ENCODE results near the gene CFAP90. TPM values are rescaled to one million over a fixed set of nuclear protein-coding genes. Genes with fewer than 3 reads are reported as not detected.
A peak's percentile ranks its signal among the peaks of the same experiment; 100 is the strongest.

CFAP90 gene
- total and polyA plus RNA-seq, 9 donors, result 0.15 to 0.43 (median 0.31) TPM

DNA sequence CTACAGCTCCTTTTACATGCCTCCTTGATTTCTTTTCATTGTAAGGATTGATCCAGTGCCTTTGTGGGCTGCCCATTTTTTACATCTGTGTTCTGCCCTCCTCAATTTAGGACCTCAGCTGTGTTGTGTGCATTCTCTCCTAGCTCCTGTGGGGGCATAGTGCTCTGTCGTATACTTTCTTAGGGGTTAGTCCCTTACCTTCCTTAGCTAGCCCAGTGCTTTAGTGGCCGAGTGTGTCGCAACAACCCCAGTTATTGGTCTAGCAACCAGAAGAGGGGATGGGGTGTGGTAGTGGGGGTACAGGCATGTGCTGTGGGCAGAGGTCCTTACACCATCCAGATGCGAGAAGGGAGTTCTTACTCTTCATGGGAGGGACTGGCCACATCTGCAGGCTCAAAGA is 30.2 kb upstream of the CFAP90 start:
- H3K27me3 ChIP-seq (ENCODE audit: control insufficient read depth, insufficient read depth, low read length), result no peaks in the 10 kb centered on the region
- H3K4me3 ChIP-seq (ENCODE audit: low read length), result no peak overlapping the region
- H3K36me3 ChIP-seq (ENCODE audit: control insufficient read depth, insufficient read depth, low read length), result peaks cover 45% of the 10 kb centered on the region
- H3K27ac ChIP-seq (ENCODE audit: low read length), result no peak overlapping the region
- WGBS (ENCODE audit: insufficient coverage), result 100% methylated on average over 1 of the region's 4 CpGs
- DNase-seq, result no peak
- no peaks in the 10 kb centered on the region for H3K4me1 ChIP-seq (ENCODE audit: control insufficient read depth, insufficient read depth, low read length)
- H3K9me3 ChIP-seq (replicated peaks; ENCODE audit: control insufficient read depth, low read depth, low read length), result no peaks in the 10 kb centered on the region

- DNase-seq, result no peak
- Histone ChIP-seq H3K27me3 (ENCODE audit: control insufficient read depth, insufficient read depth, low read length) (no peaks in the 10 kb centered on the region), H3K4me3 (ENCODE audit: low read length) (no peak overlapping the region), H3K9me3 (replicated peaks; ENCODE audit: control insufficient read depth, low read depth, low read length) (no peaks in the 10 kb centered on the region), H3K4me1 (ENCODE audit: control insufficient read depth, insufficient read depth, low read length) (no peaks in the 10 kb centered on the region), H3K27ac (ENCODE audit: low read length) (no peak overlapping the region), H3K36me3 (ENCODE audit: control insufficient read depth, insufficient read depth, low read length) (peaks cover 44% of the 10 kb centered on the region)
Measured at GRCh38 chr5:7878381-7878873, 27.5 kb upstream of the CFAP90 start.

DNA sequence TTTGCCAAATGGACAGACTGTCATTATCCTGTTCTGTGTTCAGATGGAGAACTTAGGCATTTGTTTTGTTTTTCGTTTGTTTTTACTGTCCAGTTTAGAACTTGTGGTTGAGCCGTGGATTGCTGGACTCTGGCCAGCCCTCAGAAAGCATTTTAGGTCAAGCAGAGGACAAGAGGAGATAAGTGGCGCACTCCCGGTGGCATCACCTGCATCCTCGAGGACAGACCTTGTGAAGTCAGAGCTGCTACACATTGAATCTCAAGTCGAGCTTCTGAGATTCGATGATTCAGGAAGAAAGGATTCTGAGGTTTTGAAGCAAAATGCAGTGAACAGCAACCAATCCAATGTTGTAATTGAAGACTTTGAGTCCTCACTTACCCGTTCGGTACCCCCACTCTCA is 26.9 kb upstream of the CFAP90 start:
- H3K27me3 ChIP-seq (ENCODE audit: control insufficient read depth, insufficient read depth, low read length), result no peaks in the 10 kb centered on the region
- H3K36me3 ChIP-seq (ENCODE audit: control insufficient read depth, insufficient read depth, low read length), result peaks cover 43% of the 10 kb centered on the region
- no peaks in the 10 kb centered on the region for H3K4me1 ChIP-seq (ENCODE audit: control insufficient read depth, insufficient read depth, low read length)
- H3K9me3 ChIP-seq (replicated peaks; ENCODE audit: control insufficient read depth, low read depth, low read length), result no peaks in the 10 kb centered on the region
- no peak overlapping the region for H3K27ac ChIP-seq (ENCODE audit: low read length)
- 90% methylated on average over 4 of the region's 9 CpGs for WGBS (ENCODE audit: insufficient coverage)
- no peak overlapping the region for H3K4me3 ChIP-seq (ENCODE audit: low read length)
- DNase-seq, result no peak

DNA sequence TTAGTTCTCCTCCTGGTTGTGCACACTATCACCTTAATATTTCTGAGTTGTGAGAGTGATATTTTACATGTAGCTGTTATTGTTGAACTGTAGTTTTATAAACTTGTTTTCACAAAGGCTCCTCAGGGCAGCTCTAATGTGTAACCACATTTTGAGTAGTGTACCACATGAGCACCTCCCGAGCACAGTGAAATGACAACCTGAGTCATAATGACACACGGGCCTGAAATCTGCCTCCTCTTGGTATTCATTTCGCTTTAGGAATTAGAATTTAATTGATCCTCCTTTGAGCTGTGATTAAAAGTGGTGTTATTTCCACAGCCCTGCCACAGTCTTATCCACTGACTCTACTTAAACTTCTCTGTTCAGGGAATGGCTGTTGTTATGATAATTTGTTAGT is 25.9 kb upstream of the CFAP90 start:
- Histone ChIP-seq H3K4me1 (ENCODE audit: control insufficient read depth, insufficient read depth, low read length) (no peaks in the 10 kb centered on the region), H3K4me3 (ENCODE audit: low read length) (no peak overlapping the region), H3K27ac (ENCODE audit: low read length) (no peak overlapping the region), H3K27me3 (ENCODE audit: control insufficient read depth, insufficient read depth, low read length) (no peaks in the 10 kb centered on the region), H3K36me3 (ENCODE audit: control insufficient read depth, insufficient read depth, low read length) (peaks cover 43% of the 10 kb centered on the region), H3K9me3 (replicated peaks; ENCODE audit: control insufficient read depth, low read depth, low read length) (no peaks in the 10 kb centered on the region)
- WGBS (ENCODE audit: insufficient coverage), result no CpG with 5 or more reads among the region's 3 CpGs
- DNase-seq, result no peak

DNA sequence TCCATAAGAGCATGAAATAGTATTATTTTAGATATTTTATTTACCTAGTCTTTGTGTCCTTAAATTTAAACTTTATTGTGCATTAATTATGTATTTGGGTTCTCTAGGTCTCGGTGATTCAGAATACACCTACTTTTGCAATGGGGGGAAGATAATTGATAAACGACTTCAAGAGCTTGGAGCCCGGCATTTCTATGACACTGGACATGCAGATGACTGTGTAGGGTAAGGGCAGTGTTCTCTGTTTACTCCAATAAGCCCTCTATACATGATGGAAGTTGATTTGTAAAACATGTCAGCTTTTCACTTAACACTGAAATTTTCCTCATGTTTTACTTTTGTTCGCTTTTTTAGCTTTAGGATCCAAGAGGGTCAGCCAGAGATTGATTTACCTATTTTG is 24.2 kb upstream of the CFAP90 start:
- no CpG with 5 or more reads among the region's 4 CpGs for WGBS (ENCODE audit: insufficient coverage)
- H3K4me1 ChIP-seq (ENCODE audit: control insufficient read depth, insufficient read depth, low read length), result peaks cover 2% of the 10 kb centered on the region

GRCh38 chr5:7874639-7875038 is 23.7 kb upstream of the CFAP90 start:
- H3K9me3 ChIP-seq (replicated peaks; ENCODE audit: control insufficient read depth, low read depth, low read length), result no peaks in the 10 kb centered on the region
- H3K4me1 ChIP-seq (ENCODE audit: control insufficient read depth, insufficient read depth, low read length), result peaks cover 2% of the 10 kb centered on the region
- WGBS (ENCODE audit: insufficient coverage), result no CpG with 5 or more reads among the region's 2 CpGs
- DNase-seq, result no peak
- peaks cover 40% of the 10 kb centered on the region for H3K36me3 ChIP-seq (ENCODE audit: control insufficient read depth, insufficient read depth, low read length)
- H3K4me3 ChIP-seq (ENCODE audit: low read length), result no peak overlapping the region
- H3K27ac ChIP-seq (ENCODE audit: low read length), result no peak overlapping the region
- no peaks in the 10 kb centered on the region for H3K27me3 ChIP-seq (ENCODE audit: control insufficient read depth, insufficient read depth, low read length)

More for the DNA sequence above, 24.2 kb upstream of the CFAP90 start:
- no peak for DNase-seq
- peaks cover 43% of the 10 kb centered on the region for H3K36me3 ChIP-seq (ENCODE audit: control insufficient read depth, insufficient read depth, low read length)
- H3K27ac ChIP-seq (ENCODE audit: low read length), result no peak overlapping the region
- no peaks in the 10 kb centered on the region for H3K9me3 ChIP-seq (replicated peaks; ENCODE audit: control insufficient read depth, low read depth, low read length)
- no peak overlapping the region for H3K4me3 ChIP-seq (ENCODE audit: low read length)
- H3K27me3 ChIP-seq (ENCODE audit: control insufficient read depth, insufficient read depth, low read length), result no peaks in the 10 kb centered on the region

GRCh38 chr5:7873216-7873615 is 22.3 kb upstream of the CFAP90 start:
- no peak overlapping the region for H3K27ac ChIP-seq (ENCODE audit: low read length)
- H3K9me3 ChIP-seq (replicated peaks; ENCODE audit: control insufficient read depth, low read depth, low read length), result no peaks in the 10 kb centered on the region
- H3K4me3 ChIP-seq (ENCODE audit: low read length), result no peak overlapping the region
- no peak for DNase-seq
- WGBS (ENCODE audit: insufficient coverage), result 70% methylated on average over 3 of the region's 9 CpGs
- H3K4me1 ChIP-seq (ENCODE audit: control insufficient read depth, insufficient read depth, low read length), result peaks cover 2% of the 10 kb centered on the region
- H3K36me3 ChIP-seq (ENCODE audit: control insufficient read depth, insufficient read depth, low read length), result peaks cover 32% of the 10 kb centered on the region
- H3K27me3 ChIP-seq (ENCODE audit: control insufficient read depth, insufficient read depth, low read length), result no peaks in the 10 kb centered on the region

GRCh38 chr5:7872517-7873130 is 21.7 kb upstream of the CFAP90 start:
- peaks cover 27% of the 10 kb centered on the region for H3K36me3 ChIP-seq (ENCODE audit: control insufficient read depth, insufficient read depth, low read length)
- no peak overlapping the region for H3K4me3 ChIP-seq (ENCODE audit: low read length)
- no peaks in the 10 kb centered on the region for H3K9me3 ChIP-seq (replicated peaks; ENCODE audit: control insufficient read depth, low read depth, low read length)
- DNase-seq, result no peak
- H3K27ac ChIP-seq (ENCODE audit: low read length), result no peak overlapping the region
- peaks cover 2% of the 10 kb centered on the region for H3K4me1 ChIP-seq (ENCODE audit: control insufficient read depth, insufficient read depth, low read length)
- H3K27me3 ChIP-seq (ENCODE audit: control insufficient read depth, insufficient read depth, low read length), result no peaks in the 10 kb centered on the region
- WGBS (ENCODE audit: insufficient coverage), result 72% methylated on average over 3 of the region's 4 CpGs

GRCh38 chr5:7871653-7872052 is 20.7 kb upstream of the CFAP90 start:
- H3K9me3 ChIP-seq (replicated peaks; ENCODE audit: control insufficient read depth, low read depth, low read length), result no peaks in the 10 kb centered on the region
- 93% methylated on average over 2 of the region's 2 CpGs for WGBS (ENCODE audit: insufficient coverage)
- no peaks in the 10 kb centered on the region for H3K27me3 ChIP-seq (ENCODE audit: control insufficient read depth, insufficient read depth, low read length)
- H3K27ac ChIP-seq (ENCODE audit: low read length), result no peak overlapping the region
- H3K36me3 ChIP-seq (ENCODE audit: control insufficient read depth, insufficient read depth, low read length), result peaks cover 26% of the 10 kb centered on the region
- H3K4me3 ChIP-seq (ENCODE audit: low read length), result no peak overlapping the region
- H3K4me1 ChIP-seq (ENCODE audit: control insufficient read depth, insufficient read depth, low read length), result peaks cover 2% of the 10 kb centered on the region
- DNase-seq, result no peak

- H3K36me3 ChIP-seq (ENCODE audit: control insufficient read depth, insufficient read depth, low read length), result peaks cover 20% of the 10 kb centered on the region
- peak overlapping the region; percentile 80 for H3K4me3 ChIP-seq (ENCODE audit: low read length)
- no peaks in the 10 kb centered on the region for H3K27me3 ChIP-seq (ENCODE audit: control insufficient read depth, insufficient read depth, low read length)
- peak overlapping the region; percentile 47 for H3K27ac ChIP-seq (ENCODE audit: low read length)
- peaks cover 2% of the 10 kb centered on the region for H3K4me1 ChIP-seq (ENCODE audit: control insufficient read depth, insufficient read depth, low read length)
- under 1% methylated on average over 32 of the region's 41 CpGs for WGBS (ENCODE audit: insufficient coverage)
- no peak for DNase-seq
- no peaks in the 10 kb centered on the region for H3K9me3 ChIP-seq (replicated peaks; ENCODE audit: control insufficient read depth, low read depth, low read length)
Measured at GRCh38 chr5:7869474-7870136, 18.7 kb upstream of the CFAP90 start.
